Small intestine (tissue), 7 donors: Measurements from ENCODE around the gene CALCR. TPM values are rescaled to one million over a fixed set of nuclear protein-coding genes. Genes with fewer than 3 reads are reported as not detected.
"Not testable (repeated sequence)": the region's sequence is repeated elsewhere in the genome, so short reads cannot be mapped to it uniquely, and the experiment has no call there.

ENCODE experiments used
- DNase-seq, 2 donors: peaks; one replicate each; pipeline versions ENCODE4 v3.0.0 to v3.0.0-alpha.2; 2013
- FAIRE-seq: peaks from 2 replicates; lab custom pipeline; 2012; peaks lifted over from hg19 to GRCh38; lab: Jason Lieb, UNC
- H3K27ac ChIP-seq, 3 donors: one replicate each; pipeline ENCODE4 v1.5.1; 2013; ENCODE audit warnings: low read length in 2 of 3, mild to moderate bottlenecking in 2 of 3, control low read depth in 1 of 3, inconsistent platforms in 1 of 3, low read depth in 1 of 3, moderate library complexity in 1 of 3
- H3K27me3 ChIP-seq, 3 donors: one replicate each; pipeline ENCODE4 v1.6.1; 2013; ENCODE audit warnings: low read length in 3 of 3, inconsistent platforms in 1 of 3; ENCODE audit not compliant: control insufficient read depth in 3 of 3, insufficient read depth in 3 of 3
- H3K36me3 ChIP-seq, 3 donors: one replicate each; pipeline ENCODE4 v1.6.1; 2013; ENCODE audit warnings: low read length in 3 of 3, inconsistent platforms in 1 of 3, low read depth in 1 of 3, mild to moderate bottlenecking in 1 of 3, moderate library complexity in 1 of 3; ENCODE audit not compliant: control insufficient read depth in 3 of 3, insufficient read depth in 2 of 3
- H3K4me1 ChIP-seq, 3 donors: one replicate each; pipeline ENCODE4 v1.6.1; 2013; ENCODE audit warnings: low read length in 2 of 3, inconsistent platforms in 1 of 3, low read depth in 1 of 3, mild to moderate bottlenecking in 1 of 3, moderate library complexity in 1 of 3; ENCODE audit not compliant: control insufficient read depth in 3 of 3, insufficient read depth in 2 of 3
- H3K4me3 ChIP-seq, 3 donors: one replicate each; pipeline ENCODE4 v1.5.1; 2013; ENCODE audit warnings: low read length in 3 of 3, control low read depth in 1 of 3, inconsistent platforms in 1 of 3, low read depth in 1 of 3, mild to moderate bottlenecking in 1 of 3, moderate library complexity in 1 of 3
- H3K9me3 ChIP-seq, 2 donors: one replicate each; pipeline ENCODE4 v1.6.1; 2013; ENCODE audit warnings: low read depth in 1 of 2, low read length in 1 of 2; ENCODE audit not compliant: control insufficient read depth in 2 of 2, insufficient read depth in 1 of 2
- WGBS, 3 donors: extraction: QIAGEN DNeasy Blood & Tissue Kit; methylation state at CpG; one replicate each; pipeline ENCODE4 v1.1.7; 2013; 5-methylcytosine and 5-hydroxymethylcytosine counted together
- polyA plus RNA-seq, 4 donors: library from polyadenylated mRNA; stranded (reverse) in 3 of 4; unstranded in 1 of 4; fragments of 200-250 nt in 3 of 4; fragments of 120-200 nt in 1 of 4; gene quantifications; one replicate each; pipeline versions ENCODE4 v1.2.1 to v1.2.3, GENCODE V29; 2013
- donor health status: healthy with polysubstance abuse.
- donor health status: control.
- donor health status: control.
- donor health status: Bipolar disorder and iron deficiency.
- donor health status: healthy.

Gene CALCR
- polyA plus RNA-seq, 4 donors = 0.53 TPM; not detected in 3

DNA sequence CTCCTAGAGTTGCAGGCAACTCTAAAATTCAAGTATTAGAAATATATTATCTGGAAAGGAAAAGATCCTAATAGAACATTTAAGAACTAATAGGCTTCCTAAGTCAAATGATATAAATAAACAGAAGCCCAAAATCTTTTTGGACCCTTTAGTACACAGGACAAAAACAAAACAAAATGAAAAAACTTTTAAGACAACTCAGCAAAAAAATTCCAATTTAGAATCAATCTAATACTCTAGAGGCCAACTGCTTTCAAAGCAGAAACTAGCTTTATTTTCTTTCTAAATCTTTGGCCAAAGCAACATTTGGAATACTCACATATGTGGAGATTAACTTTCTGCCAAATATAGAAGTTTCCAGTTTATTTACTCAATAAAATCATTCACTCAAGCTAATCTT, 65.2 kb downstream of the CALCR start:
- FAIRE-seq (no peak), DNase-seq (no peak)
- H3K4me3 ChIP-seq = no peak overlapping the region
- no peaks in the 10 kb centered on the region for H3K27me3 ChIP-seq
- H3K4me1 ChIP-seq = no peaks in the 10 kb centered on the region
- H3K9me3 ChIP-seq = no peaks in the 10 kb centered on the region
- H3K27ac ChIP-seq = no peak overlapping the region
- no peaks in the 10 kb centered on the region for H3K36me3 ChIP-seq

DNA sequence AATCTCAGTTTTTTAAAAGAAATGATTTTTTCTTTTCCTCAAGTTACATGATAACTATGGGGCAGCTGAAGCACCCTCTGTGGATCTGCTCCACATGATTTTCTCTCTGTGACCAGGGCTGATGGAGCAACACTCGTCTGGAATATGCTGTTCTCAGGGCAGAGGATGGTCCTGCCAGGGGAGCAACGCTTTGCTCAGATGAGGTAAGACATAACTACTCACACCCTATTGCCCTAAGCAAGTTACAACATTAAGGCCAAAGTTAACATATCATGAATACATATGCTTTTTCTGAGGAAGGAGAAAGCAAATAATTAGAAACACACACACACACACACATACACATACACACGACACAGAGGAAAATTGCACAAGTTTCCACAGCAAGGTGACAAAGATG, 71.4 kb downstream of the CALCR start:
- H3K36me3 ChIP-seq = no peaks in the 10 kb centered on the region
- H3K4me1 ChIP-seq = no peaks in the 10 kb centered on the region
- H3K27me3 ChIP-seq = no peaks in the 10 kb centered on the region
- H3K4me3 ChIP-seq = no peak overlapping the region
- H3K9me3 ChIP-seq = no peaks in the 10 kb centered on the region
- DNase-seq = no peak
- no peak for FAIRE-seq
- H3K27ac ChIP-seq = no peak overlapping the region
- 68 to 75% (median 70%) methylated on average over 3 of the region's 3 CpGs for WGBS, 3 donors

DNA sequence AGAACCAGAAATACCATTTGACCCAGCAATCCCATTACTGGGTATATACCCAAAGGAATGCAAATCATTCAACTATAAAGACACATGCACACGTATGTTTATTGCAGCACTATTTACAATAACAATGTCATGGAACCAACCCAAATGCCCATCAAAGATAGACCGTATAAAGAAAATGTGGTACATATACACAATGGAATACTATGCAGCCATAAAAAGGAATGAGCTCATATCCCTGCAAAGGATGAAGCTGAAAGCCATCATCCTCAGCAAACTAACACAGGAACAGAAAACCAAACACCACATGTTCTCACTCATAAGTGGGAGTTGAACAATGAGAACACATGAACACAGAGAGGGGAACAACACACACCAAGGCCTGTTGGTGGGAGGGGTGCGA, 82.7 kb downstream of the CALCR start:
- H3K4me3 ChIP-seq, DNase-seq, H3K27ac ChIP-seq, H3K4me1 ChIP-seq, FAIRE-seq, H3K27me3 ChIP-seq, H3K9me3 ChIP-seq, H3K36me3 ChIP-seq: not testable (repeated sequence)
- 89 to 91% (median 89%) methylated on average over 3 of the region's 3 CpGs for WGBS, 3 donors

DNA sequence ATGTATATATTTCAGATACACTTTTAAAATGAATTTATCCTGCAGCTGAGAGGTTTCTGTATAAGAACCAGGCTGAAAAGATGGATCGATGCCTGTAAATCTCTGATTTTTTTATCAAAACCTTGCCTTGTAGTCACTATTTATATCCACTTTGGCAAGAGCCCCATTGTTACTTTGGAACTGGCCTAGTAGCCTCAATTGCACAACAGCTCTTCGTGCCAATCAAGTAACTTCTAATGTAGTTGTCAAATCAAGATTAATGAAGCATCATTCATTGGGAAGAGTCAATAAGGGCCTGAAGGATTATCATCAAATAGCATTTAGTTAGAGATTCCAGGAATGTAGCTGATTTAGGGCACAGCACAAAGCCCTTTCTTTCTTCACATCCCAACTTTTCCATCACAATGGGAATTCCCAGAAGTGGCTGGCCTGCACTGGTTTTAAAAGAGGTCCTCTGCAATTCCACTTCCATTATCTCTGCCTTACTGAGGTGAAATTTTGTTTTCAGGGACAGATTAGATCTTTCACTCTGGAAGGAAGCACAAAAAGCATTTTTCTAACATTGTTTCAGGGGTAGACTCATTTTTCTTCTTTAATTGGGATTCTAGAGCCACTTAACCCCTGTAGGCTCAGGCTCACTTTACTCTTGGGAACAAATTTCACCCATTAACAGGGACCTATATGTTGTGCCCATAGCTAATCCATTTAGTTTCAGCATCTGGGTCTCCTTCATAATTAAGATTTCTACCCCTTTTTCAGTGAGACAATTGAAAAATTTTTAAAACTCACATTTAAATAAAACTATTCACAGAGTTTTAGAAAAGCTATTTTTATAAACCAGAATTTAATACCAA, 97.8 kb downstream of the CALCR start:
- WGBS, 3 donors = 54 to 64% (median 57%) methylated on average over 2 of the region's 2 CpGs
- no peak for FAIRE-seq
- no peak overlapping the region for H3K4me3 ChIP-seq
- H3K27me3 ChIP-seq = no peaks in the 10 kb centered on the region
- H3K27ac ChIP-seq = no peak overlapping the region
- no peaks in the 10 kb centered on the region for H3K36me3 ChIP-seq
- H3K9me3 ChIP-seq = no peaks in the 10 kb centered on the region
- no peak for DNase-seq
- H3K4me1 ChIP-seq = no peaks in the 10 kb centered on the region

DNA sequence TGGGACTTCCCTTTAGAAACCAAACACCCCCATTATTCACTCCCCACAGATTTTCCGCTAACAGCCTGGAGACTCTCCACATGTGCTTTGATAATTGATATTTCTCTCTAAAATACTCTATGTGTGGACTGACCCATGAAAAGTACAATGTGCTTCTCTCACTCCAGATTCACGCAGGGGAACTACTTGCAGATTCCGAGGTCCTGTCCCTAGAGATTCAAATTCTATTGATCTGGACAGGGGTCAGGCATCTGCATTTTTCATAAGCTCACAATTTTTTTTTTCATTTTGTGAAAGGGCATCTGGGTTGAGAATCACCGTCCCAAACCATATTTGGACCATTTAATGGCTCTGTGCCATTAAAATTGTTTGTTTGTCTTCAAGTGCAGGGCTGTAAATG, 98.7 kb downstream of the CALCR start:
- no peak for FAIRE-seq

DNA sequence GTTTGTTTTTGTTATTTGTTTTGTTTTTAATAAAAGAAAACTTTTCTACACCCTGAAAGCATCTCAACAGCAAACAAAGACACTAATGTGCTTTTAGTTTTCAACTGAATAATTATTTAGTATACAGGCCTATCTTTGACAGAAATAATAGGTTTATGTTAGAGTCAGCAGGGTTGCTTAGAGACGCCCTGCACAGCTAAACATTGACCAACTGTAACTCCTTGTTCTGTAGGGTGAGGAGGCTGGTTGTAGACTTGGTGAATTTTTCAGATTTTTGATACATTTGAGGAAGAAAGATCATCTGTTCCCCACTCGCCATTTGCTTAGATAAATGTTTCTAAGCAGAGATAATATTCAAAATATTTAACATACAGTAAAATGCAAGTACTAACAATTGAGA, 103.1 kb downstream of the CALCR start:
- FAIRE-seq (no peak), DNase-seq (no peak)
- Histone ChIP-seq H3K36me3 (no peaks in the 10 kb centered on the region), H3K4me3 (no peak overlapping the region), H3K4me1 (no peaks in the 10 kb centered on the region), H3K27me3 (no peaks in the 10 kb centered on the region), H3K27ac (no peak overlapping the region), H3K9me3 (no peaks in the 10 kb centered on the region)
- 58 to 67% (median 63%) methylated on average over 2 of the region's 2 CpGs for WGBS, 3 donors

More for the DNA sequence above, 98.7 kb downstream of the CALCR start:
- Histone ChIP-seq H3K27me3 (no peaks in the 10 kb centered on the region), H3K4me3 (no peak overlapping the region), H3K9me3 (no peaks in the 10 kb centered on the region), H3K27ac (no peak overlapping the region), H3K4me1 (no peaks in the 10 kb centered on the region), H3K36me3 (no peaks in the 10 kb centered on the region)
- DNase-seq = no peak
- 70 to 77% (median 75%) methylated on average over 4 of the region's 4 CpGs for WGBS, 3 donors

DNA sequence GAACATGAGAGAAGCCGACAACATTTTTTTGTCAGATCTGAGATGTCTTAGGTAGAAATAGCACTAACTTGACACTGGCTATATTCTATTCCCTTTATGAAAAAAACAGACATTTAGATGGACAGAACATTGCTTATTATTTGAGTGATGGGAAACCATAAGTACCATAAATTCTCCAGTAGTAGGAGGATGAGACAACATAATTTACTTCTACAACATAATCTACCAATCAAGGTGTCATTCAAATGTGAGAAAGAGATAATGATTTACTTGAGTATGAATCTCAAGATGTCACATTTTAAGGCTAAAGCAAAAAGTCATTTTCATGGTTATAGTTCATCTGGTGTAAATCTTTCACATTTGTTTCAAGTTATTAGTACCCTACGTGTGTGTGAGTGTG, 110.8 kb downstream of the CALCR start:
- FAIRE-seq (no peak), DNase-seq (no peak)
- H3K4me3 ChIP-seq = no peak overlapping the region
- H3K9me3 ChIP-seq = no peaks in the 10 kb centered on the region
- 83 to 90% (median 86%) methylated on average over 2 of the region's 2 CpGs for WGBS, 3 donors
- no peaks in the 10 kb centered on the region for H3K36me3 ChIP-seq
- no peaks in the 10 kb centered on the region for H3K4me1 ChIP-seq
- no peak overlapping the region for H3K27ac ChIP-seq
- H3K27me3 ChIP-seq = no peaks in the 10 kb centered on the region

DNA sequence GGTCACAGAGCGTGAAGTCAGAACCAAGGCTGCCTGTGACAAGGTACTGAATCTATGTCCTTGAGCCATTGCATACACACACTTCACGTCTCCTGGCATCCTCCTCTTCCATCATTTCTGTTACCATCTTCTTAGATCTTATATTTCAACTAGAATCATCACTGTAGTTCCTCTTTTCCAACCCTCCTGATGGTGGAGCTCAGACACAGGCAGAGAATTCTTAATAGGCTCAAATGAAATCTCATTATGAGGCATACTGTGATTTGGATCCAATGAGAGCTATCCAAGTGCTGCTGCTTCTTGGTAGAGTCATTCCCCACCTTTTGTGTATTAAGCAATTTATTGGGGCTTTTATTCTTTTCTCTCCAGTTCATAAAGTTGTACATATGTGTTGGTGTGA, 113.2 kb downstream of the CALCR start:
- DNase-seq = no peak
- H3K4me3 ChIP-seq = no peak overlapping the region
- WGBS, 3 donors = 27 to 57% (median 43%) methylated on average over 2 of the region's 2 CpGs

DNA sequence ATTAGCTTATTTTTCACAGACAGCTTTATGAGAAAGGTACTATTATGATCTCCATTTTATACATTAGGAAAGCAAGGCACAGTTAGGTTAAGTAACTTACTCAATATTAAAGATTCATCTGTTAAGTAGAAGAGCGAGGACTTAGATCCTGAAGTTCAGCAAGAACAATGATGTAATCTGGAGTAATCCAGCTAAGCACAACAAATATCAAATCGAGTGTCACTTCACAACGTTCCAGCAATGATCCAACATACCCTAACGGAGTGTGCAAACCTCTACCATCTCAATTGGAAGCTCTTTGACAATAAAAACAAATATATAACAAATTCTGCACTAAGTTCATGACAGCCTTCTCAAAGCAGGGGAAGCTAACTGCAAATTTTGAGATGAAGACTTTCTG, 121.3 kb downstream of the CALCR start:
- H3K4me3 ChIP-seq = no peak overlapping the region
- H3K9me3 ChIP-seq = no peaks in the 10 kb centered on the region
- no peaks in the 10 kb centered on the region for H3K4me1 ChIP-seq
- H3K27me3 ChIP-seq = peaks cover 0 to 2% (median 0%) of the 10 kb centered on the region in 3 donors
- WGBS, 3 donors = 58 to 71% (median 66%) methylated on average over 4 of the region's 4 CpGs
- H3K27ac ChIP-seq = no peak overlapping the region
- H3K36me3 ChIP-seq = no peaks in the 10 kb centered on the region
- DNase-seq (no peak), FAIRE-seq (no peak)

More for the DNA sequence above, 113.2 kb downstream of the CALCR start:
- Histone ChIP-seq H3K4me1 (no peaks in the 10 kb centered on the region), H3K27ac (no peak overlapping the region), H3K27me3 (no peaks in the 10 kb centered on the region), H3K9me3 (no peaks in the 10 kb centered on the region), H3K36me3 (no peaks in the 10 kb centered on the region)
- no peak for FAIRE-seq
